K562 (cell line): Measurements from ENCODE around the gene EXTL1. TPM values are rescaled to one million over a fixed set of nuclear protein-coding genes. Genes with fewer than 3 reads are reported as not detected.

Experiments used
- ARID1B ChIP-seq: fragments of 450-650 bp; IDR thresholded peaks from 2 replicates; pipeline ENCODE4 v1.6.1; 2016; ENCODE audit warnings: antibody characterized with exemption, mild to moderate bottlenecking, inconsistent platforms
- CBFA2T2 ChIP-seq: fragments of 450-650 bp; conservative IDR thresholded peaks from 2 replicates; pipeline ENCODE4 v1.6.1; 2017; ENCODE audit warnings: mild to moderate bottlenecking
- MECOM ChIP-seq: fragments of 250-450 bp; sonication (Bioruptor Pico); IDR thresholded peaks from 2 replicates; pipeline ENCODE4 v1.8.0; 2022; ENCODE audit warnings: inconsistent platforms
- PCBP2 ChIP-seq: fragments of 200-400 bp; formaldehyde crosslinking; IDR thresholded peaks from 2 replicates; pipeline ENCODE4 v1.6.1; 2018; ENCODE audit warnings: low read length, low read depth, mild to moderate bottlenecking, moderate library complexity; ENCODE audit not compliant: poor library complexity, severe bottlenecking
- PTBP1 ChIP-seq: fragments of 200-400 bp; formaldehyde crosslinking; IDR thresholded peaks from 2 replicates; pipeline ENCODE4 v1.6.1; 2017; ENCODE audit warnings: low read depth, low read length
- RCOR1 ChIP-seq, 2 experiments: IDR thresholded peaks; 2 replicates each; pipeline ENCODE4 v1.6.1; 2012; ENCODE audit warnings: low read depth in 2 of 2, low read length in 2 of 2, borderline replicate concordance in 1 of 2, improper control_type of control experiment in 1 of 2
- SMAD3 ChIP-seq: fragments of 450-650 bp; formaldehyde crosslinking; conservative IDR thresholded peaks from 2 replicates; pipeline ENCODE4 v1.4.0; 2020; ENCODE audit warnings: mild to moderate bottlenecking
- TARDBP ChIP-seq: fragments of 450-650 bp; IDR thresholded peaks from 2 replicates; pipeline ENCODE4 v1.6.1; 2016
- ZBTB17 ChIP-seq: fragments of 450-650 bp; formaldehyde crosslinking; IDR thresholded peaks from 2 replicates; pipeline ENCODE4 v1.4.0; 2020; ENCODE audit warnings: mild to moderate bottlenecking
- ZEB2 ChIP-seq: fragments of 450-650 bp; IDR thresholded peaks from 2 replicates; pipeline ENCODE4 v1.6.1; 2016
- ZKSCAN1 ChIP-seq: fragments of 150-350 bp; IDR thresholded peaks from 2 replicates; pipeline ENCODE4 v1.6.1; 2016; ENCODE audit warnings: low read depth, low read length
- ZNF75A ChIP-seq: fragments of 450-650 bp; formaldehyde crosslinking; IDR thresholded peaks from 2 replicates; pipeline ENCODE4 v1.4.0; 2020; ENCODE audit warnings: mild to moderate bottlenecking
- ZNF830 ChIP-seq: fragments of 250-450 bp; sonication (Bioruptor Pico); IDR thresholded peaks from 2 replicates; pipeline ENCODE4 v1.5.0; 2021; ENCODE audit warnings: mild to moderate bottlenecking
- polyA plus RNA-seq, 8 experiments: library from polyadenylated mRNA; depleted of rRNA in 4 of 8; stranded (reverse) in 5 of 8; unstranded in 3 of 8; fragments of >200 nt; fragmentation: Nextera tagmentation in 2 of 8; fragmentation: Illumina TruSeq in 1 of 8; extraction: Ambion mirVana in 2 of 8; extraction: Trizol in 1 of 8; gene quantifications; 2 replicates each; pipeline versions ENCODE4 v1.2.1 to v1.2.3, GENCODE V29; 2011 to 2014; ENCODE audit warnings: inconsistent platforms in 1 of 8, missing spikeins in 1 of 8
- total RNA-seq, 7 experiments: library from RNA; depleted of rRNA in 6 of 7; stranded (reverse); fragments of >200 nt in 6 of 7; fragmentation: Illumina TruSeq in 2 of 7; extraction: Trizol in 2 of 7; gene quantifications; 2 replicates each; pipeline versions ENCODE4 v1.2.1 to v1.2.3, GENCODE V29; 2011 to 2021; ENCODE audit warnings: low replicate concordance in 1 of 7
- TF ChIP-seq, protein P1 (sequence below): sonication (generic); formaldehyde crosslinking; IDR thresholded peaks from 2 replicates; pipeline ENCODE4 v1.8.0; 2023; ENCODE audit warnings: mild to moderate bottlenecking, missing genetic modification reagents
- TF ChIP-seq, protein P2 (sequence below): IDR thresholded peaks from 2 replicates; pipeline ENCODE4 v1.6.1; 2016; ENCODE audit warnings: missing genetic modification characterization, missing compliant biosample characterization
- TF ChIP-seq, protein P3 (sequence below), 2 experiments: fragments of 450-650 bp in 1 of 2; sonication (generic) in 1 of 2; formaldehyde crosslinking in 1 of 2; IDR thresholded peaks in 1 of 2; conservative IDR thresholded peaks in 1 of 2; 2 replicates each; pipeline versions ENCODE4 v1.6.1 to v1.8.1; 2016 to 2023; ENCODE audit warnings: mild to moderate bottlenecking in 2 of 2, moderate library complexity in 2 of 2, inconsistent platforms in 1 of 2, missing genetic modification reagents in 1 of 2
- TF ChIP-seq, protein P4 (sequence below): sonication (generic); formaldehyde crosslinking; IDR thresholded peaks from 2 replicates; pipeline ENCODE4 v1.8.1; 2023; ENCODE audit warnings: mild to moderate bottlenecking, missing genetic modification reagents

The EXTL1 gene
- total and polyA plus RNA-seq, 9 of the 15 experiments (the other 6 are each of a cell fraction or from before 2014, with no cell fraction given), result 0.04 to 0.23 (median 0.08) TPM; not detected in 3

DNA sequence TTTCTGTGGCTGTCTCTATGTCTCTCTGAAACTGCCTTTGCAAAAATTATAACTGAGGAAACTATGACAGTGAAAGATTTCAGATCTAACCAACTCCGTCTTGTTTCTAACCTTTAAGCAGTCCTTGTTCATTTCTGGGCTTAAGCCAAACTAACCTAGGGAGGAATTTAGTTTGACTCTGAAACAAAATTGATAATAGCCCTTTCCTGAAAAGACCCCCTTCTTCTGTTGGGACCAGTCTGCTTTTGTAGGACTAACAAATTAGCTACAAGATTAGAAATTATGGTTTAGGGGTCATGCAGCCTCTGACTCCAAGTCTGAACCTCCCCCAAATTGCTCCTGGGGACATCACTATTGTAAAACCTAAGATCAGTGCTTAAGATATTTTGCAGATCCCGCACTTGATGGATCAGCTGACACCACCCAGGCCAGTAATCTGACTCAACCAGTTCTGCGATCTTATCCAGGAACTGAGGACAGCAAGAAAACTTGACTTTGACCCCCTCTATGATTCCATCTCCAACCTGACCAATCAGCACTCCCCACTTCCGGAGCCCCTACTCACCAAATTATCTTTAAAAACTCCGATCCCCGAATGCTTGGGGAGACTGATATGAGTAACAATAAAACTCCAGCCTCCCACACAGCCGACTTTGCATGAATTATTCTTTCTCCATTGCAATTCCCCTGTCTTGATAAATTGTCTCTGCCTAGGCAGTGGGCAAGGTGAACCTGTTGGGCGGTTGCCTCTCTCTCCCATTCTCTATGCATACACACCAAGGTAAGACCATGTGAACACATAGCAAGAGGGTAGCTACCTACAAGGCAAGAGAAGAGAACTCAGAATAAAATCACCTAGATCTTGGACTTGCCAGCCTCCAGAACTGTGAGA is 57.0 kb downstream of the EXTL1 start (continued):
- TF ChIP-seq ZEB2 (0 out of 2 replicates have a peak, but pooled peaks have one; percentile 30), ZNF830 (no peak), ARID1B (peak; percentile 88), ZBTB17 (no peak), SMAD3 (CRISPR knock-in tag) (0 out of 2 replicates have a peak, but pooled peaks have one; percentile 1), CBFA2T2 (peak; percentile 48; the same call in 1 of the 2 replicates), ZKSCAN1 (no peak), PTBP1 (no peak), MECOM (CRISPR knock-in tag) (no peak), PCBP2 (no peak), RCOR1 (IDR thresholded peaks at IDR 0.05; ENCODE audit: borderline replicate concordance in 1 of 2, low read depth in 2 of 2, low read length in 2 of 2) (peak in 1 of 2 experiments; percentile 62; a peak in 1 of 4 replicates), ZNF75A (CRISPR knock-in tag) (0 out of 2 replicates have a peak, but pooled peaks have one; percentile 12), TARDBP (no peak)
- TF ChIP-seq, protein P1, sequence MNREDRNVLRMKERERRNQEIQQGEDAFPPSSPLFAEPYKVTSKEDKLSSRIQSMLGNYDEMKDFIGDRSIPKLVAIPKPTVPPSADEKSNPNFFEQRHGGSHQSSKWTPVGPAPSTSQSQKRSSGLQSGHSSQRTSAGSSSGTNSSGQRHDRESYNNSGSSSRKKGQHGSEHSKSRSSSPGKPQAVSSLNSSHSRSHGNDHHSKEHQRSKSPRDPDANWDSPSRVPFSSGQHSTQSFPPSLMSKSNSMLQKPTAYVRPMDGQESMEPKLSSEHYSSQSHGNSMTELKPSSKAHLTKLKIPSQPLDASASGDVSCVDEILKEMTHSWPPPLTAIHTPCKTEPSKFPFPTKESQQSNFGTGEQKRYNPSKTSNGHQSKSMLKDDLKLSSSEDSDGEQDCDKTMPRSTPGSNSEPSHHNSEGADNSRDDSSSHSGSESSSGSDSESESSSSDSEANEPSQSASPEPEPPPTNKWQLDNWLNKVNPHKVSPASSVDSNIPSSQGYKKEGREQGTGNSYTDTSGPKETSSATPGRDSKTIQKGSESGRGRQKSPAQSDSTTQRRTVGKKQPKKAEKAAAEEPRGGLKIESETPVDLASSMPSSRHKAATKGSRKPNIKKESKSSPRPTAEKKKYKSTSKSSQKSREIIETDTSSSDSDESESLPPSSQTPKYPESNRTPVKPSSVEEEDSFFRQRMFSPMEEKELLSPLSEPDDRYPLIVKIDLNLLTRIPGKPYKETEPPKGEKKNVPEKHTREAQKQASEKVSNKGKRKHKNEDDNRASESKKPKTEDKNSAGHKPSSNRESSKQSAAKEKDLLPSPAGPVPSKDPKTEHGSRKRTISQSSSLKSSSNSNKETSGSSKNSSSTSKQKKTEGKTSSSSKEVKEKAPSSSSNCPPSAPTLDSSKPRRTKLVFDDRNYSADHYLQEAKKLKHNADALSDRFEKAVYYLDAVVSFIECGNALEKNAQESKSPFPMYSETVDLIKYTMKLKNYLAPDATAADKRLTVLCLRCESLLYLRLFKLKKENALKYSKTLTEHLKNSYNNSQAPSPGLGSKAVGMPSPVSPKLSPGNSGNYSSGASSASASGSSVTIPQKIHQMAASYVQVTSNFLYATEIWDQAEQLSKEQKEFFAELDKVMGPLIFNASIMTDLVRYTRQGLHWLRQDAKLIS (CRISPR knock-in tag), result no peak
- TF ChIP-seq, protein P2, sequence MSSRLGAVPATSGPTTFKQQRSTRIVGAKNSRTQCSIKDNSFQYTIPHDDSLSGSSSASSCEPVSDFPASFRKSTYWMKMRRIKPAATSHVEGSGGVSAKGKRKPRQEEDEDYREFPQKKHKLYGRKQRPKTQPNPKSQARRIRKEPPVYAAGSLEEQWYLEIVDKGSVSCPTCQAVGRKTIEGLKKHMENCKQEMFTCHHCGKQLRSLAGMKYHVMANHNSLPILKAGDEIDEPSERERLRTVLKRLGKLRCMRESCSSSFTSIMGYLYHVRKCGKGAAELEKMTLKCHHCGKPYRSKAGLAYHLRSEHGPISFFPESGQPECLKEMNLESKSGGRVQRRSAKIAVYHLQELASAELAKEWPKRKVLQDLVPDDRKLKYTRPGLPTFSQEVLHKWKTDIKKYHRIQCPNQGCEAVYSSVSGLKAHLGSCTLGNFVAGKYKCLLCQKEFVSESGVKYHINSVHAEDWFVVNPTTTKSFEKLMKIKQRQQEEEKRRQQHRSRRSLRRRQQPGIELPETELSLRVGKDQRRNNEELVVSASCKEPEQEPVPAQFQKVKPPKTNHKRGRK, result no peak
- TF ChIP-seq, protein P3, sequence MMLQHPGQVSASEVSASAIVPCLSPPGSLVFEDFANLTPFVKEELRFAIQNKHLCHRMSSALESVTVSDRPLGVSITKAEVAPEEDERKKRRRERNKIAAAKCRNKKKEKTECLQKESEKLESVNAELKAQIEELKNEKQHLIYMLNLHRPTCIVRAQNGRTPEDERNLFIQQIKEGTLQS (IDR thresholded peaks at IDR 0.05), result peak; percentile 37; the same call in 1 of the 2 replicates
- TF ChIP-seq, protein P3 (CRISPR knock-in tag; conservative IDR thresholded peaks at IDR 0.05), result no peak; the same call in 1 of the 2 replicates
- TF ChIP-seq, protein P4, sequence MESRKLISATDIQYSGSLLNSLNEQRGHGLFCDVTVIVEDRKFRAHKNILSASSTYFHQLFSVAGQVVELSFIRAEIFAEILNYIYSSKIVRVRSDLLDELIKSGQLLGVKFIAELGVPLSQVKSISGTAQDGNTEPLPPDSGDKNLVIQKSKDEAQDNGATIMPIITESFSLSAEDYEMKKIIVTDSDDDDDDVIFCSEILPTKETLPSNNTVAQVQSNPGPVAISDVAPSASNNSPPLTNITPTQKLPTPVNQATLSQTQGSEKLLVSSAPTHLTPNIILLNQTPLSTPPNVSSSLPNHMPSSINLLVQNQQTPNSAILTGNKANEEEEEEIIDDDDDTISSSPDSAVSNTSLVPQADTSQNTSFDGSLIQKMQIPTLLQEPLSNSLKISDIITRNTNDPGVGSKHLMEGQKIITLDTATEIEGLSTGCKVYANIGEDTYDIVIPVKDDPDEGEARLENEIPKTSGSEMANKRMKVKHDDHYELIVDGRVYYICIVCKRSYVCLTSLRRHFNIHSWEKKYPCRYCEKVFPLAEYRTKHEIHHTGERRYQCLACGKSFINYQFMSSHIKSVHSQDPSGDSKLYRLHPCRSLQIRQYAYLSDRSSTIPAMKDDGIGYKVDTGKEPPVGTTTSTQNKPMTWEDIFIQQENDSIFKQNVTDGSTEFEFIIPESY (CRISPR knock-in tag), result no peak
